Measurements from ENCODE around the gene BTN1A1.

DNA sequence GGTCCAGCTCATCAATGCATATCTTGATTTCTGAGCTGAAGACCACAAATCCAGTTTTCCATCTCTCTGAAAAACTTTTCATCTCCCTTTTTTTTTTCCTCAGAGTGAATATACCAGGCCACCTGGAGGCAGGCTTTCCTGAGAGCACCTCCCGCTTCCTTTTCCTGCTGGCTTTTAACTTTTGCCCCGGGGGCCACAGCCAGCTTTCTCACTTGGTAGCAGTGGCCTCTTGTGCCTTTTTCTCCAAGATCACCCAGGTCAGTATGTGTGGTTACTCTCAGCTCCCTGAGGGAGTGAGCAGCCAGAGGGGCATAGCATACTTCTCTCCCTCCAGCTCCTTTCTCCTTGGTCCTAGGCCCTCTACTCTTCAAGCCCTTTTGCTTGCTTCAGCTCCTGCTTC, at the start of gene BTN1A1:
- TF ChIP-seq ESRRA (IDR thresholded peaks at IDR 0.05; ENCODE audit: low read length) (no peak), RAD21 (IDR thresholded peaks at IDR 0.05; ENCODE audit: insufficient read depth, low read depth, low read length) (no peak), LARP7 (IDR thresholded peaks at IDR 0.05) (no peak), TAF1 (IDR thresholded peaks at IDR 0.05; ENCODE audit: borderline replicate concordance, low read depth, low read length) (no peak), IKZF1 (conservative IDR thresholded peaks at IDR 0.05) (no peak), WRNIP1 (IDR thresholded peaks at IDR 0.05; ENCODE audit: borderline replicate concordance, low read depth, low read length) (no peak), EZH2 (IDR thresholded peaks at IDR 0.05; ENCODE audit: borderline replicate concordance, control insufficient read depth, low read depth, low read length) (no peak)
- TF ChIP-seq, protein P1, sequence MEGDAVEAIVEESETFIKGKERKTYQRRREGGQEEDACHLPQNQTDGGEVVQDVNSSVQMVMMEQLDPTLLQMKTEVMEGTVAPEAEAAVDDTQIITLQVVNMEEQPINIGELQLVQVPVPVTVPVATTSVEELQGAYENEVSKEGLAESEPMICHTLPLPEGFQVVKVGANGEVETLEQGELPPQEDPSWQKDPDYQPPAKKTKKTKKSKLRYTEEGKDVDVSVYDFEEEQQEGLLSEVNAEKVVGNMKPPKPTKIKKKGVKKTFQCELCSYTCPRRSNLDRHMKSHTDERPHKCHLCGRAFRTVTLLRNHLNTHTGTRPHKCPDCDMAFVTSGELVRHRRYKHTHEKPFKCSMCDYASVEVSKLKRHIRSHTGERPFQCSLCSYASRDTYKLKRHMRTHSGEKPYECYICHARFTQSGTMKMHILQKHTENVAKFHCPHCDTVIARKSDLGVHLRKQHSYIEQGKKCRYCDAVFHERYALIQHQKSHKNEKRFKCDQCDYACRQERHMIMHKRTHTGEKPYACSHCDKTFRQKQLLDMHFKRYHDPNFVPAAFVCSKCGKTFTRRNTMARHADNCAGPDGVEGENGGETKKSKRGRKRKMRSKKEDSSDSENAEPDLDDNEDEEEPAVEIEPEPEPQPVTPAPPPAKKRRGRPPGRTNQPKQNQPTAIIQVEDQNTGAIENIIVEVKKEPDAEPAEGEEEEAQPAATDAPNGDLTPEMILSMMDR (IDR thresholded peaks at IDR 0.05 in 2 of 3, conservative IDR thresholded peaks at IDR 0.05 in 1 of 3; ENCODE audit: control insufficient read depth in 2 of 3, extremely low read depth in 1 of 3, insufficient read depth in 1 of 3, low read depth in 3 of 3, low read length in 3 of 3), result no peak
- TF ChIP-seq, protein P2, sequence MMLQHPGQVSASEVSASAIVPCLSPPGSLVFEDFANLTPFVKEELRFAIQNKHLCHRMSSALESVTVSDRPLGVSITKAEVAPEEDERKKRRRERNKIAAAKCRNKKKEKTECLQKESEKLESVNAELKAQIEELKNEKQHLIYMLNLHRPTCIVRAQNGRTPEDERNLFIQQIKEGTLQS (IDR thresholded peaks at IDR 0.05; ENCODE audit: borderline replicate concordance, extremely low read depth, low read depth, low read length), result no peak
- TF ChIP-seq, protein P3, sequence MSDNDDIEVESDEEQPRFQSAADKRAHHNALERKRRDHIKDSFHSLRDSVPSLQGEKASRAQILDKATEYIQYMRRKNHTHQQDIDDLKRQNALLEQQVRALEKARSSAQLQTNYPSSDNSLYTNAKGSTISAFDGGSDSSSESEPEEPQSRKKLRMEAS (IDR thresholded peaks at IDR 0.05; ENCODE audit: low read depth, low read length), result no peak

Measured in GM12878 (cell line).